HepG2 (cell line): ENCODE data around the gene SYNGR4. TPM values are rescaled to one million over a fixed set of nuclear protein-coding genes. Genes with fewer than 3 reads are reported as not detected.

ENCODE experiments used
- FOXK2 ChIP-seq: fragments of 450-650 bp; IDR thresholded peaks from 2 replicates; pipeline ENCODE4 v1.6.1; 2016
- HNRNPUL1 ChIP-seq: fragments of 200-400 bp; formaldehyde crosslinking; IDR thresholded peaks from 2 replicates; pipeline ENCODE4 v1.6.1; 2017; ENCODE audit warnings: low read depth, mild to moderate bottlenecking, low read length, moderate library complexity
- JARID2 ChIP-seq: sonication (generic); formaldehyde crosslinking; IDR thresholded peaks from 2 replicates; pipeline ENCODE4 v1.8.1; 2023; ENCODE audit warnings: missing genetic modification reagents, inconsistent platforms; ENCODE audit not compliant: insufficient replicate concordance
- KLF12 ChIP-seq: sonication (generic); formaldehyde crosslinking; IDR thresholded peaks from 2 replicates; pipeline ENCODE4 v1.4.0; 2020; ENCODE audit warnings: missing genetic modification reagents, borderline replicate concordance
- MIER2 ChIP-seq: IDR thresholded peaks from 2 replicates; pipeline ENCODE4 v1.6.1; 2016; ENCODE audit warnings: missing biosample characterization, missing genetic modification reagents
- MIER3 ChIP-seq: IDR thresholded peaks from 2 replicates; pipeline ENCODE4 v1.6.1; 2016; ENCODE audit warnings: missing compliant biosample characterization, borderline replicate concordance
- POLR2A ChIP-seq, 2 experiments: IDR thresholded peaks; 2 replicates each; pipeline ENCODE4 v1.6.1; 2011; ENCODE audit warnings: low read depth in 2 of 2, low read length in 2 of 2, mild to moderate bottlenecking in 1 of 2, moderate library complexity in 1 of 2; ENCODE audit not compliant: insufficient read depth in 1 of 2
- PRPF4 ChIP-seq: fragments of 200-400 bp; formaldehyde crosslinking; IDR thresholded peaks from 2 replicates; pipeline ENCODE4 v1.6.1; 2016; ENCODE audit warnings: low read length, low read depth; ENCODE audit not compliant: poor library complexity, severe bottlenecking
- SOX6 ChIP-seq, 2 experiments: fragments of 450-650 bp in 1 of 2; sonication (generic) in 1 of 2; formaldehyde crosslinking in 1 of 2; IDR thresholded peaks; 2 replicates each; pipeline versions ENCODE4 v1.4.0 to v1.6.1; 2017 to 2020; ENCODE audit warnings: antibody characterized with exemption in 1 of 2, mild to moderate bottlenecking in 1 of 2, missing genetic modification reagents in 1 of 2
- SRSF9 ChIP-seq: fragments of 200-400 bp; formaldehyde crosslinking; IDR thresholded peaks from 2 replicates; pipeline ENCODE4 v1.6.1; 2018; ENCODE audit warnings: borderline replicate concordance, mild to moderate bottlenecking, low read depth, low read length; ENCODE audit not compliant: insufficient read depth, poor library complexity, severe bottlenecking
- TAF1 ChIP-seq: sonication (generic); formaldehyde crosslinking; IDR thresholded peaks from 2 replicates; pipeline ENCODE4 v1.4.0; 2020; ENCODE audit warnings: missing genetic modification reagents
- TFDP2 ChIP-seq: sonication (generic); formaldehyde crosslinking; IDR thresholded peaks from 2 replicates; pipeline ENCODE4 v1.4.0; 2020; ENCODE audit warnings: missing genetic modification reagents
- ZBTB20 ChIP-seq: sonication (generic); formaldehyde crosslinking; IDR thresholded peaks from 2 replicates; pipeline ENCODE4 v1.8.1; 2023; ENCODE audit warnings: missing genetic modification reagents, low read depth, mild to moderate bottlenecking, borderline replicate concordance
- ZBTB38 ChIP-seq: sonication (generic); formaldehyde crosslinking; IDR thresholded peaks from 2 replicates; pipeline ENCODE4 v1.5.1; 2020; ENCODE audit warnings: mild to moderate bottlenecking, missing genetic modification reagents
- ZC3H4 ChIP-seq: sonication (generic); formaldehyde crosslinking; IDR thresholded peaks from 2 replicates; pipeline ENCODE4 v1.4.0; 2020; ENCODE audit warnings: missing genetic modification reagents, borderline replicate concordance
- ZNF674 ChIP-seq: sonication (generic); formaldehyde crosslinking; IDR thresholded peaks from 2 replicates; pipeline ENCODE4 v1.5.0; 2020; ENCODE audit warnings: low read depth, mild to moderate bottlenecking, missing genetic modification reagents
- ZNF720 ChIP-seq: sonication (generic); formaldehyde crosslinking; IDR thresholded peaks from 2 replicates; pipeline ENCODE4 v1.4.0; 2020; ENCODE audit warnings: missing genetic modification reagents
- polyA plus RNA-seq, 8 experiments: library from polyadenylated mRNA; depleted of rRNA in 3 of 8; stranded (reverse) in 7 of 8; unstranded in 1 of 8; fragments of >200 nt; fragmentation: Illumina TruSeq in 4 of 8; extraction: Trizol in 4 of 8; gene quantifications; 2 replicates each; pipeline versions ENCODE4 v1.2.1 to v1.2.3, GENCODE V29; 2011 to 2016; ENCODE audit warnings: low read depth in 4 of 8, missing spikeins in 1 of 8, mixed read lengths in 1 of 8; ENCODE audit not compliant: insufficient read depth in 1 of 8
- total RNA-seq, 5 experiments: library from RNA; depleted of rRNA; stranded (reverse); fragments of >200 nt; fragmentation: Illumina TruSeq; extraction: Trizol; gene quantifications; 2 replicates each; pipeline ENCODE4 v1.2.3, GENCODE V29; 2016; ENCODE audit warnings: low read depth in 1 of 5
- TF ChIP-seq, protein P1 (sequence below): conservative IDR thresholded peaks from 2 replicates; pipeline ENCODE4 v1.6.1; 2018; ENCODE audit warnings: missing genetic modification reagents
- TF ChIP-seq, protein P2 (sequence below): sonication (generic); formaldehyde crosslinking; IDR thresholded peaks from 2 replicates; pipeline ENCODE4 v1.8.0; 2022; ENCODE audit warnings: mild to moderate bottlenecking, missing genetic modification reagents; ENCODE audit not compliant: insufficient replicate concordance
- TF ChIP-seq, protein P3 (sequence below): sonication (generic); formaldehyde crosslinking; IDR thresholded peaks from 2 replicates; pipeline ENCODE4 v1.4.0; 2020; ENCODE audit warnings: mild to moderate bottlenecking, low read depth, missing genetic modification reagents
- TF ChIP-seq, protein P4 (sequence below): sonication (generic); formaldehyde crosslinking; IDR thresholded peaks from 2 replicates; pipeline ENCODE4 v1.8.0; 2023; ENCODE audit warnings: mild to moderate bottlenecking, missing genetic modification reagents
- TF ChIP-seq, protein P5 (sequence below): sonication (generic); formaldehyde crosslinking; IDR thresholded peaks from 2 replicates; pipeline ENCODE4 v1.5.0; 2020; ENCODE audit warnings: missing genetic modification reagents

The SYNGR4 gene
- total and polyA plus RNA-seq, 2 of the 13 experiments (the other 11 are each of a cell fraction or from before 2014, with no cell fraction given) = not detected

GRCh38 chr19:48354332-48354992, 9.7 kb upstream of the SYNGR4 start (continued):
- TF ChIP-seq, protein P1, sequence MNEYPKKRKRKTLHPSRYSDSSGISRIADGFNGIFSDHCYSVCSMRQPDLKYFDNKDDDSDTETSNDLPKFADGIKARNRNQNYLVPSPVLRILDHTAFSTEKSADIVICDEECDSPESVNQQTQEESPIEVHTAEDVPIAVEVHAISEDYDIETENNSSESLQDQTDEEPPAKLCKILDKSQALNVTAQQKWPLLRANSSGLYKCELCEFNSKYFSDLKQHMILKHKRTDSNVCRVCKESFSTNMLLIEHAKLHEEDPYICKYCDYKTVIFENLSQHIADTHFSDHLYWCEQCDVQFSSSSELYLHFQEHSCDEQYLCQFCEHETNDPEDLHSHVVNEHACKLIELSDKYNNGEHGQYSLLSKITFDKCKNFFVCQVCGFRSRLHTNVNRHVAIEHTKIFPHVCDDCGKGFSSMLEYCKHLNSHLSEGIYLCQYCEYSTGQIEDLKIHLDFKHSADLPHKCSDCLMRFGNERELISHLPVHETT (CRISPR knock-in tag) = no peak
- TF ChIP-seq ZBTB38 (CRISPR knock-in tag) (no peak), PRPF4 (no peak), SRSF9 (no peak), KLF12 (CRISPR knock-in tag) (no peak), FOXK2 (peak; percentile 83), TFDP2 (no peak), TAF1 (no peak; the same call in 1 of the 2 replicates), POLR2A (IDR thresholded peaks at IDR 0.05; ENCODE audit: insufficient read depth in 1 of 2, low read depth in 2 of 2, low read length in 2 of 2) (peak in 1 of 2 experiments; percentile 45; a peak in 2 of 4 replicates), HNRNPUL1 (no peak), ZNF720 (CRISPR knock-in tag) (no peak), MIER3 (peak; percentile 93; the same call in 1 of the 2 replicates), ZC3H4 (no peak), JARID2 (CRISPR knock-in tag) (no peak), SOX6 (IDR thresholded peaks at IDR 0.05) (no peak), SOX6 (CRISPR knock-in tag; IDR thresholded peaks at IDR 0.05) (peak; percentile 100), MIER2 (CRISPR knock-in tag) (no peak), ZNF674 (CRISPR knock-in tag) (no peak), ZBTB20 (CRISPR knock-in tag) (peak; percentile 80; the same call in 1 of the 2 replicates)
- TF ChIP-seq, protein P2, sequence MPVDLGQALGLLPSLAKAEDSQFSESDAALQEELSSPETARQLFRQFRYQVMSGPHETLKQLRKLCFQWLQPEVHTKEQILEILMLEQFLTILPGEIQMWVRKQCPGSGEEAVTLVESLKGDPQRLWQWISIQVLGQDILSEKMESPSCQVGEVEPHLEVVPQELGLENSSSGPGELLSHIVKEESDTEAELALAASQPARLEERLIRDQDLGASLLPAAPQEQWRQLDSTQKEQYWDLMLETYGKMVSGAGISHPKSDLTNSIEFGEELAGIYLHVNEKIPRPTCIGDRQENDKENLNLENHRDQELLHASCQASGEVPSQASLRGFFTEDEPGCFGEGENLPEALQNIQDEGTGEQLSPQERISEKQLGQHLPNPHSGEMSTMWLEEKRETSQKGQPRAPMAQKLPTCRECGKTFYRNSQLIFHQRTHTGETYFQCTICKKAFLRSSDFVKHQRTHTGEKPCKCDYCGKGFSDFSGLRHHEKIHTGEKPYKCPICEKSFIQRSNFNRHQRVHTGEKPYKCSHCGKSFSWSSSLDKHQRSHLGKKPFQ (CRISPR knock-in tag) = no peak
- TF ChIP-seq, protein P3, sequence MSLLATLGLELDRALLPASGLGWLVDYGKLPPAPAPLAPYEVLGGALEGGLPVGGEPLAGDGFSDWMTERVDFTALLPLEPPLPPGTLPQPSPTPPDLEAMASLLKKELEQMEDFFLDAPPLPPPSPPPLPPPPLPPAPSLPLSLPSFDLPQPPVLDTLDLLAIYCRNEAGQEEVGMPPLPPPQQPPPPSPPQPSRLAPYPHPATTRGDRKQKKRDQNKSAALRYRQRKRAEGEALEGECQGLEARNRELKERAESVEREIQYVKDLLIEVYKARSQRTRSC = no peak
- TF ChIP-seq, protein P4, sequence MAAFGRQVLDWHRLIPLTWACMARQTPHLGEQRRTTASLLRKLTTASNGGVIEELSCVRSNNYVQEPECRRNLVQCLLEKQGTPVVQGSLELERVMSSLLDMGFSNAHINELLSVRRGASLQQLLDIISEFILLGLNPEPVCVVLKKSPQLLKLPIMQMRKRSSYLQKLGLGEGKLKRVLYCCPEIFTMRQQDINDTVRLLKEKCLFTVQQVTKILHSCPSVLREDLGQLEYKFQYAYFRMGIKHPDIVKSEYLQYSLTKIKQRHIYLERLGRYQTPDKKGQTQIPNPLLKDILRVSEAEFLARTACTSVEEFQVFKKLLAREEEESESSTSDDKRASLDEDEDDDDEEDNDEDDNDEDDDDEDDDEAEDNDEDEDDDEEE (CRISPR knock-in tag) = no peak
- TF ChIP-seq, protein P5, sequence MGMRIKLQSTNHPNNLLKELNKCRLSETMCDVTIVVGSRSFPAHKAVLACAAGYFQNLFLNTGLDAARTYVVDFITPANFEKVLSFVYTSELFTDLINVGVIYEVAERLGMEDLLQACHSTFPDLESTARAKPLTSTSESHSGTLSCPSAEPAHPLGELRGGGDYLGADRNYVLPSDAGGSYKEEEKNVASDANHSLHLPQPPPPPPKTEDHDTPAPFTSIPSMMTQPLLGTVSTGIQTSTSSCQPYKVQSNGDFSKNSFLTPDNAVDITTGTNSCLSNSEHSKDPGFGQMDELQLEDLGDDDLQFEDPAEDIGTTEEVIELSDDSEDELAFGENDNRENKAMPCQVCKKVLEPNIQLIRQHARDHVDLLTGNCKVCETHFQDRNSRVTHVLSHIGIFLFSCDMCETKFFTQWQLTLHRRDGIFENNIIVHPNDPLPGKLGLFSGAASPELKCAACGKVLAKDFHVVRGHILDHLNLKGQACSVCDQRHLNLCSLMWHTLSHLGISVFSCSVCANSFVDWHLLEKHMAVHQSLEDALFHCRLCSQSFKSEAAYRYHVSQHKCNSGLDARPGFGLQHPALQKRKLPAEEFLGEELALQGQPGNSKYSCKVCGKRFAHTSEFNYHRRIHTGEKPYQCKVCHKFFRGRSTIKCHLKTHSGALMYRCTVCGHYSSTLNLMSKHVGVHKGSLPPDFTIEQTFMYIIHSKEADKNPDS (CRISPR knock-in tag) = no peak
